Keratinocyte (primary cell): ENCODE results near the gene ETV3. TPM values are rescaled to one million over a fixed set of nuclear protein-coding genes. Genes with fewer than 3 reads are reported as not detected.

ENCODE experiments used
- DNase-seq: peaks from one replicate; pipeline ENCODE4 v3.0.0-alpha.2; 2011; ENCODE audit warnings: low read depth, missing footprints, low spot score
- FAIRE-seq: peaks from 2 replicates; lab custom pipeline; 2011; peaks lifted over from hg19 to GRCh38; lab: Jason Lieb, UNC
- H2AFZ ChIP-seq: 2 replicates; pipeline ENCODE4 v1.6.0; 2012; ENCODE audit warnings: low read length, control low read depth, inconsistent platforms; ENCODE audit not compliant: control insufficient read depth
- H3K27ac ChIP-seq: 2 replicates; pipeline ENCODE4 v1.5.1; 2011; ENCODE audit warnings: low read length; ENCODE audit not compliant: control insufficient read depth, insufficient read depth
- H3K27me3 ChIP-seq: 3 replicates; pipeline ENCODE4 v1.6.0; 2011; ENCODE audit warnings: low read length; ENCODE audit not compliant: control insufficient read depth, insufficient read depth; ENCODE audit errors: extremely low read depth
- H3K36me3 ChIP-seq, 2 experiments: 2 replicates in 1 of 2; 3 replicates in 1 of 2; pipeline ENCODE4 v1.5.1; 2011; ENCODE audit warnings: low read length in 2 of 2, mild to moderate bottlenecking in 1 of 2; ENCODE audit not compliant: control insufficient read depth in 2 of 2, insufficient read depth in 2 of 2; ENCODE audit errors: extremely low read depth in 1 of 2
- H3K4me1 ChIP-seq: 3 replicates; pipeline ENCODE4 v1.5.1; 2011; ENCODE audit warnings: low read length; ENCODE audit not compliant: control insufficient read depth, insufficient read depth; ENCODE audit errors: extremely low read depth
- H3K4me2 ChIP-seq: 3 replicates; pipeline ENCODE4 v1.6.0; 2011; ENCODE audit warnings: low read depth, low read length; ENCODE audit not compliant: control insufficient read depth, insufficient read depth; ENCODE audit errors: extremely low read depth
- H3K4me3 ChIP-seq, 3 experiments: fragments of 200-600 bp in 1 of 3; sonication (generic) in 1 of 3; 2 replicates in 2 of 3; 3 replicates in 1 of 3; pipeline ENCODE4 v1.5.1; 2011 to 2016; ENCODE audit warnings: low read length in 3 of 3, mild to moderate bottlenecking in 3 of 3, control low read depth in 2 of 3, inconsistent platforms in 1 of 3, low read depth in 1 of 3, mixed read lengths in 1 of 3, mixed run types in 1 of 3, moderate library complexity in 1 of 3; ENCODE audit not compliant: control insufficient read depth in 2 of 3, insufficient read depth in 2 of 3; ENCODE audit errors: extremely low read depth in 1 of 3
- H3K79me2 ChIP-seq: 2 replicates; pipeline ENCODE4 v1.6.0; 2012; ENCODE audit warnings: low read length; ENCODE audit not compliant: control insufficient read depth, insufficient read depth
- H3K9ac ChIP-seq: 3 replicates; pipeline ENCODE4 v1.6.0; 2011; ENCODE audit warnings: low read length; ENCODE audit not compliant: control insufficient read depth, insufficient read depth; ENCODE audit errors: extremely low read depth
- H3K9me1 ChIP-seq: 3 replicates; pipeline ENCODE4 v1.6.0; 2011; ENCODE audit warnings: low read length; ENCODE audit not compliant: control insufficient read depth, insufficient read depth; ENCODE audit errors: extremely low read depth
- H3K9me3 ChIP-seq: 2 replicates; pipeline ENCODE4 v1.5.1; 2012; ENCODE audit warnings: low read depth, low read length; ENCODE audit not compliant: control insufficient read depth
- H4K20me1 ChIP-seq: 3 replicates; pipeline ENCODE4 v1.6.0; 2011; ENCODE audit warnings: low read length; ENCODE audit not compliant: control insufficient read depth, insufficient read depth; ENCODE audit errors: extremely low read depth
- EZH2 ChIP-seq: IDR thresholded peaks from one replicate; pipeline ENCODE4 v1.6.1; 2012; ENCODE audit warnings: inconsistent platforms, mild to moderate bottlenecking, low read length, moderate library complexity
- dilution Hi-C: fragments of 300-500 bp; cut with MboI; formaldehyde crosslinking; loops from one replicate; pipeline ENCODE4 v1.7.0; 2020; ENCODE audit warnings: low sequenced_read_pairs; ENCODE audit not compliant: extremely low pct_ligation_motif_present
- polyA plus RNA-seq, 5 experiments: library from polyadenylated mRNA; depleted of rRNA in 3 of 5; stranded (reverse) in 3 of 5; stranded (forward) in 1 of 5; unstranded in 1 of 5; fragments of >200 nt; gene quantifications; 1 replicate in 1 of 5; 2 replicates in 3 of 5; 3 replicates in 1 of 5; pipeline versions ENCODE4 v1.2.1 to v1.2.3, GENCODE V29; 2011 to 2012; ENCODE audit warnings: missing spikeins in 2 of 5, low read depth in 1 of 5, low replicate concordance in 1 of 5
- TF ChIP-seq, protein P1 (sequence below), 3 experiments: IDR thresholded peaks in 1 of 3; conservative IDR thresholded peaks in 1 of 3; optimal IDR thresholded peaks in 1 of 3; 2 replicates in 2 of 3; 3 replicates in 1 of 3; pipeline versions ENCODE3 to v1.5.1; 2011; ENCODE audit warnings: low read length in 3 of 3, mild to moderate bottlenecking in 3 of 3, moderate library complexity in 2 of 3, control low read depth in 1 of 3, inconsistent platforms in 1 of 3; ENCODE audit not compliant: insufficient read depth in 2 of 3; ENCODE audit errors: extremely low read depth in 1 of 3

Gene ETV3
- polyA plus RNA-seq, 1 donor (not counting 4 experiments of a cell fraction or from before 2014, with no cell fraction given): 22.3 TPM

DNA sequence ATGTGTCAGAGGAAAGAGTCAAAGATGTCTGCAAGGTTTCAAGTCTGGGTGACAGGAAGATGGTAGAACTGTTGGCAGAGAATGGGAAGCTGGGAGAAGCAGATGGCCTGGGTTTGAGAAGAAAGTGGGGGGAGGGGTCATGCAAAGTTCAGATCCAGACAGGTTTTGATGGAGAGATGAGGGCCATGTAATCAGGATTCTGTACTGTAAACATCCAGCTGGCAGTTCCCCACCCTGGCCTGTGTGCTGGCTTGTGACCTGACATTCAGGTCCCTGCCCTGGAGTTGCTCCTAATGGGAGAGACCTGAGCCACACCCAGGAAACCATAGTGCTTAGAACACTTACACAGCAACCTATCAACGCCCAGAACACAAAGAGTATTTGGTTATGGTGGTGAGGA lies 15.6 kb upstream of the ETV3 start:
- Histone ChIP-seq H3K4me1 (peaks cover 33% of the 10 kb centered on the region), H4K20me1 (no peaks in the 10 kb centered on the region), H3K9ac (no peak overlapping the region), H3K36me3 (no peaks in the 10 kb centered on the region), H3K27me3 (no peaks in the 10 kb centered on the region), H3K4me2 (no peak overlapping the region), H3K9me3 (no peaks in the 10 kb centered on the region), H2AFZ (no peak overlapping the region), H3K4me3 (no peak overlapping the region), H3K9me1 (no peaks in the 10 kb centered on the region), H3K79me2 (no peaks in the 10 kb centered on the region), H3K27ac (no peak overlapping the region)
- TF ChIP-seq EZH2: no peak
- TF ChIP-seq, protein P1, sequence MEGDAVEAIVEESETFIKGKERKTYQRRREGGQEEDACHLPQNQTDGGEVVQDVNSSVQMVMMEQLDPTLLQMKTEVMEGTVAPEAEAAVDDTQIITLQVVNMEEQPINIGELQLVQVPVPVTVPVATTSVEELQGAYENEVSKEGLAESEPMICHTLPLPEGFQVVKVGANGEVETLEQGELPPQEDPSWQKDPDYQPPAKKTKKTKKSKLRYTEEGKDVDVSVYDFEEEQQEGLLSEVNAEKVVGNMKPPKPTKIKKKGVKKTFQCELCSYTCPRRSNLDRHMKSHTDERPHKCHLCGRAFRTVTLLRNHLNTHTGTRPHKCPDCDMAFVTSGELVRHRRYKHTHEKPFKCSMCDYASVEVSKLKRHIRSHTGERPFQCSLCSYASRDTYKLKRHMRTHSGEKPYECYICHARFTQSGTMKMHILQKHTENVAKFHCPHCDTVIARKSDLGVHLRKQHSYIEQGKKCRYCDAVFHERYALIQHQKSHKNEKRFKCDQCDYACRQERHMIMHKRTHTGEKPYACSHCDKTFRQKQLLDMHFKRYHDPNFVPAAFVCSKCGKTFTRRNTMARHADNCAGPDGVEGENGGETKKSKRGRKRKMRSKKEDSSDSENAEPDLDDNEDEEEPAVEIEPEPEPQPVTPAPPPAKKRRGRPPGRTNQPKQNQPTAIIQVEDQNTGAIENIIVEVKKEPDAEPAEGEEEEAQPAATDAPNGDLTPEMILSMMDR (optimal IDR thresholded peaks at IDR 0.05 in 1 of 3, IDR thresholded peaks at IDR 0.05 in 1 of 3, conservative IDR thresholded peaks at IDR 0.05 in 1 of 3; ENCODE audit: extremely low read depth in 1 of 3, insufficient read depth in 2 of 3, low read length in 3 of 3): no peak
- FAIRE-seq (no peak), DNase-seq (no peak)
- dilution Hi-C loops: no loop called here

DNA sequence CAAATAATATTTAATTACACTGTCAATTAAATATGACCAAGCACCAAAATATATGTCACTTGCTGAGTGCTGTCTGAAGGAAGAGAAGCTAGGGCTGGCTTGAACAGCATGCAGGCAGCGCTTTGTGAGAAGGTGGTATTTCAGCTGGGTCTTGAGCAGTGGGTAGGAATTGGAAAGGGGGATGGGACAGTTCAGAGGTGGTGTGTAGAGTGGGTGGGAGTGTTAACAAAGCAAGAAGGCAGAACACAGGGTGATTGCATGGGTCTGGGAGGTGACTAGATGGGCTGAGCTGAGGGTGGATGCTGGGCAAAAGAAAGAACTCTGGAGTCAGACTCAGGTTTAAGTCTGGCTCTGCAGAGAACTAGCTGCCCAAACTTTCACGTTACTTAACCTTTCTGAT lies 14.3 kb upstream of the ETV3 start:
- FAIRE-seq: no peak
- H3K27me3 ChIP-seq: no peaks in the 10 kb centered on the region
- dilution Hi-C loops: no loop called here

More for the DNA sequence above, 14.3 kb upstream of the ETV3 start:
- no peaks in the 10 kb centered on the region for H3K79me2 ChIP-seq
- H3K4me3 ChIP-seq: no peak overlapping the region
- H3K4me2 ChIP-seq: no peak overlapping the region
- H4K20me1 ChIP-seq: no peaks in the 10 kb centered on the region
- no peak for TF ChIP-seq EZH2
- TF ChIP-seq, protein P1 (optimal IDR thresholded peaks at IDR 0.05 in 1 of 3, IDR thresholded peaks at IDR 0.05 in 1 of 3, conservative IDR thresholded peaks at IDR 0.05 in 1 of 3; ENCODE audit: extremely low read depth in 1 of 3, insufficient read depth in 2 of 3, low read length in 3 of 3): no peak
- no peak overlapping the region for H2AFZ ChIP-seq
- no peaks in the 10 kb centered on the region for H3K9me3 ChIP-seq
- no peak overlapping the region for H3K27ac ChIP-seq
- no peak overlapping the region for H3K9ac ChIP-seq
- DNase-seq: no peak
- H3K9me1 ChIP-seq: no peaks in the 10 kb centered on the region
- peaks cover 37% of the 10 kb centered on the region for H3K4me1 ChIP-seq
- no peaks in the 10 kb centered on the region for H3K36me3 ChIP-seq
